ENCODE data around the gene GFM1.

GFM1 gene

DNA sequence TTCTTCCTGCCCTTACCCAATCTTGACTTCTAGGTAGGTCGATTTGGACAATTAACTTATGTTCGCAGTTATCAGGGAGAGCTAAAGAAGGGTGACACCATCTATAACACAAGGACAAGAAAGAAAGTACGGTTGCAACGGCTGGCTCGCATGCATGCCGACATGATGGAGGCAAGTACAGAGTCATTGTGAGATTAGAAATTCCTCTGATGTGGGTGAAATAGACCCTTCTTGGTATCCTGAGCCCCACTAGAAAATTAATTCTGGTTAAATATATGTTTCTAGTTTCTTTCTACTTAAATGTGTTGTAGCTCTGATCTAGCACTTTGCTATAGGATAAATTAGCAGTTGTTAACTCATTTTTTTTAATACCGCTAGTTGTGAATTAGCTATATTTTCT lies 14.6 kb downstream of the GFM1 start:
- Histone ChIP-seq H3K27ac (ENCODE audit: low read depth, low read length) (no peak overlapping the region), H4K20me1 (ENCODE audit: low read depth, low read length) (no peaks in the 10 kb centered on the region), H2AFZ (ENCODE audit: low read depth, low read length, severe bottlenecking) (no peak overlapping the region), H3K9ac (ENCODE audit: low read length) (no peak overlapping the region), H3K79me2 (ENCODE audit: insufficient read depth, low read length) (no peaks in the 10 kb centered on the region), H3F3A (ENCODE audit: insufficient read depth) (no peaks in the 10 kb centered on the region), H3K9me2 (replicated peaks; ENCODE audit: insufficient read depth, low read length) (no peaks in the 10 kb centered on the region), H3K36me3 (ENCODE audit: low read length) (peaks cover 24% of the 10 kb centered on the region; the same call in 1 of the 2 replicates), H3K4me3 (ENCODE audit: insufficient read depth, low read length, poor library complexity, severe bottlenecking) (no peak overlapping the region), H3K27me3 (ENCODE audit: low read length) (no peaks in the 10 kb centered on the region), H3K9me3 (ENCODE audit: insufficient read depth, low read length) (no peaks in the 10 kb centered on the region), H3K4me2 (ENCODE audit: low read depth, low read length, poor library complexity, severe bottlenecking) (no peak overlapping the region)
- TF ChIP-seq EZH2phosphoT487 (conservative IDR thresholded peaks at IDR 0.05; ENCODE audit: low read length) = no peak
- TF ChIP-seq, protein P1, sequence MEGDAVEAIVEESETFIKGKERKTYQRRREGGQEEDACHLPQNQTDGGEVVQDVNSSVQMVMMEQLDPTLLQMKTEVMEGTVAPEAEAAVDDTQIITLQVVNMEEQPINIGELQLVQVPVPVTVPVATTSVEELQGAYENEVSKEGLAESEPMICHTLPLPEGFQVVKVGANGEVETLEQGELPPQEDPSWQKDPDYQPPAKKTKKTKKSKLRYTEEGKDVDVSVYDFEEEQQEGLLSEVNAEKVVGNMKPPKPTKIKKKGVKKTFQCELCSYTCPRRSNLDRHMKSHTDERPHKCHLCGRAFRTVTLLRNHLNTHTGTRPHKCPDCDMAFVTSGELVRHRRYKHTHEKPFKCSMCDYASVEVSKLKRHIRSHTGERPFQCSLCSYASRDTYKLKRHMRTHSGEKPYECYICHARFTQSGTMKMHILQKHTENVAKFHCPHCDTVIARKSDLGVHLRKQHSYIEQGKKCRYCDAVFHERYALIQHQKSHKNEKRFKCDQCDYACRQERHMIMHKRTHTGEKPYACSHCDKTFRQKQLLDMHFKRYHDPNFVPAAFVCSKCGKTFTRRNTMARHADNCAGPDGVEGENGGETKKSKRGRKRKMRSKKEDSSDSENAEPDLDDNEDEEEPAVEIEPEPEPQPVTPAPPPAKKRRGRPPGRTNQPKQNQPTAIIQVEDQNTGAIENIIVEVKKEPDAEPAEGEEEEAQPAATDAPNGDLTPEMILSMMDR (IDR thresholded peaks at IDR 0.05; ENCODE audit: insufficient read depth, low read length, poor library complexity, severe bottlenecking) = no peak

- Histone ChIP-seq H3K79me2 (ENCODE audit: insufficient read depth, low read length) (no peaks in the 10 kb centered on the region), H3K4me2 (ENCODE audit: low read depth, low read length, poor library complexity, severe bottlenecking) (no peak overlapping the region), H3K9ac (ENCODE audit: low read length) (no peak overlapping the region), H3K27ac (ENCODE audit: low read depth, low read length) (no peak overlapping the region), H2AFZ (ENCODE audit: low read depth, low read length, severe bottlenecking) (no peak overlapping the region), H4K20me1 (ENCODE audit: low read depth, low read length) (no peaks in the 10 kb centered on the region), H3K36me3 (ENCODE audit: low read length) (peaks cover 24% of the 10 kb centered on the region; the same call in 1 of the 2 replicates), H3K9me2 (replicated peaks; ENCODE audit: insufficient read depth, low read length) (no peaks in the 10 kb centered on the region), H3F3A (ENCODE audit: insufficient read depth) (no peaks in the 10 kb centered on the region), H3K4me3 (ENCODE audit: insufficient read depth, low read length, poor library complexity, severe bottlenecking) (no peak overlapping the region), H3K9me3 (ENCODE audit: insufficient read depth, low read length) (no peaks in the 10 kb centered on the region), H3K27me3 (ENCODE audit: low read length) (no peaks in the 10 kb centered on the region)
- no peak for TF ChIP-seq EZH2phosphoT487 (conservative IDR thresholded peaks at IDR 0.05; ENCODE audit: low read length)
- TF ChIP-seq, protein P1 (IDR thresholded peaks at IDR 0.05; ENCODE audit: insufficient read depth, low read length, poor library complexity, severe bottlenecking) = peak; percentile 62
Measured at GRCh38 chr3:158659454-158660237, 15.3 kb downstream of the GFM1 start.

- no peak overlapping the region for H3K9ac ChIP-seq (ENCODE audit: low read length)
- no peaks in the 10 kb centered on the region for H4K20me1 ChIP-seq (ENCODE audit: low read depth, low read length)
- no peaks in the 10 kb centered on the region for H3F3A ChIP-seq (ENCODE audit: insufficient read depth)
- no peaks in the 10 kb centered on the region for H3K27me3 ChIP-seq (ENCODE audit: low read length)
- no peaks in the 10 kb centered on the region for H3K9me3 ChIP-seq (ENCODE audit: insufficient read depth, low read length)
- peaks cover 28% of the 10 kb centered on the region; the same call in 1 of the 2 replicates for H3K36me3 ChIP-seq (ENCODE audit: low read length)
- no peaks in the 10 kb centered on the region for H3K9me2 ChIP-seq (replicated peaks; ENCODE audit: insufficient read depth, low read length)
- no peak overlapping the region for H2AFZ ChIP-seq (ENCODE audit: low read depth, low read length, severe bottlenecking)
- H3K27ac ChIP-seq (ENCODE audit: low read depth, low read length) = no peak overlapping the region
- H3K79me2 ChIP-seq (ENCODE audit: insufficient read depth, low read length) = no peaks in the 10 kb centered on the region
- H3K4me2 ChIP-seq (ENCODE audit: low read depth, low read length, poor library complexity, severe bottlenecking) = no peak overlapping the region
- no peak for TF ChIP-seq EZH2phosphoT487 (conservative IDR thresholded peaks at IDR 0.05; ENCODE audit: low read length)
- TF ChIP-seq, protein P1 (IDR thresholded peaks at IDR 0.05; ENCODE audit: insufficient read depth, low read length, poor library complexity, severe bottlenecking) = no peak
- no peak overlapping the region for H3K4me3 ChIP-seq (ENCODE audit: insufficient read depth, low read length, poor library complexity, severe bottlenecking)
Measured at GRCh38 chr3:158660711-158661110, 16.4 kb downstream of the GFM1 start.
